Measurements from ENCODE around the gene CLDN4.

DNA sequence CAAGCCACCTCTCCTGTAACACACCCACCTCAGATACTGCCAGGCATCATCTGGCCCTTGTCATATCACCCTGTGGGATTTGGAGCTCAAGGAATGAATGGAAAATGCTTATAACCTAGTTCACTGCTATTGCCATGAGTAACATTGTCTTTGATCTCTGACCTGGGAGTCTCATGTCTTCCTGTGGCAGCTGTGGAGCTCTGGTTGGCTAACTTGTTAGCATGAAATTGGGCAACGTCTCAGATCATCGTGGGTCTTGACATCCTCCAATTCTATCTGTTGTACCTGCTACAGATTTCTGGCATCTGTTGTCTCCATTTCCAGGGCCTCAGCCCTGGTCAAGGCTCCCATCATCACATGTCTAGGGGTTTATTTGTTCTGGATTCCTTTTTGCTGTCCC, 28.0 kb downstream of the CLDN4 start:
- TF ChIP-seq YY1 (IDR thresholded peaks at IDR 0.05; ENCODE audit: insufficient read depth, insufficient read length): no peak
- TF ChIP-seq SUZ12 (IDR thresholded peaks at IDR 0.05; ENCODE audit: extremely low read depth, insufficient read depth, insufficient read length): no peak
- no peak for TF ChIP-seq ZNF274 (IDR thresholded peaks at IDR 0.05; ENCODE audit: low read depth, low read length)
